ENCODE measurements around the gene HIGD2A. TPM values are rescaled to one million over a fixed set of nuclear protein-coding genes. Genes with fewer than 3 reads are reported as not detected.
A peak's percentile ranks its signal among the peaks of the same experiment; 100 is the strongest.

The HIGD2A gene
- polyA plus RNA-seq, 2 of the 4 experiments (the other 2 are of a cell fraction): 102 to 205 TPM

DNA sequence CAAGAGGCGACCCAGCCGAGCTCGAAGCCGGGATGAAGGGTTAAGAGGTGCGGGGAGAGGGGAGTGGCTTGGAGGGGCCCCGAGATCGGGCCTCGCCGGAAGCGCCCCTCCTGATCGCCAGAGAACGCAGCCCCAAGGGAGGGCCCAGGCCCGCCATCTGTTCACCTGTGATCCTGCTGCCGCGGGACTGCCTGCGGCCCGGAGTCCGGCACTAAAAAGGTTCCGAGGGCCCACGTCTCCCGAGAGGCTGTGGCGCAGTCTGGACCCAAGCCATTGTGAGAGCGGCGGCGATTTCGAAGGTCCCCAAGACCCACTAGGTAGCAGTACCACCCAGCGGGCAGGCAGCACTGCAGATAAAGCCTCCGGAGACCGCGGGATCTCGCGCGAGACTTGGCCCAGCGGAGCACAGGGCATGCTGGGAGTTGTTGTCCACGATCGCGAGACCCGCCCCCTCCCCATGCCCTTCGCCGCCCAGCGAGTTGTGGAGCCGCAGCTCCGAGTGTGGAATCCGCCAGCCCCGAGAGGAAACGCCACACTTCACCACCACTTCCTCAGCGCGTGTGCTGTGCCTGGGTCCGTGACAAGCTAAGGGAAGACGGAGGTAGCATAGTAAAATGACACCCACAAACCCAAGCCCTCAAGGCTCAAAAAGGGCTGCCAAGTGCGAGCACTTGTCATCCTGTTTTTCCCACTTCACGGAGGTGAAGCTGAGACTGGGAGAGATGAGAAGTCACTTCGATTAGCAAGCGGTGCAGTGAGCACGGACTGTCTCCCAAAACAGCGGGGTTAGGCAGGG is 26.9 kb upstream of the HIGD2A start, which contains the start of gene KIAA1191 (continued):
- TF ChIP-seq, protein P1, sequence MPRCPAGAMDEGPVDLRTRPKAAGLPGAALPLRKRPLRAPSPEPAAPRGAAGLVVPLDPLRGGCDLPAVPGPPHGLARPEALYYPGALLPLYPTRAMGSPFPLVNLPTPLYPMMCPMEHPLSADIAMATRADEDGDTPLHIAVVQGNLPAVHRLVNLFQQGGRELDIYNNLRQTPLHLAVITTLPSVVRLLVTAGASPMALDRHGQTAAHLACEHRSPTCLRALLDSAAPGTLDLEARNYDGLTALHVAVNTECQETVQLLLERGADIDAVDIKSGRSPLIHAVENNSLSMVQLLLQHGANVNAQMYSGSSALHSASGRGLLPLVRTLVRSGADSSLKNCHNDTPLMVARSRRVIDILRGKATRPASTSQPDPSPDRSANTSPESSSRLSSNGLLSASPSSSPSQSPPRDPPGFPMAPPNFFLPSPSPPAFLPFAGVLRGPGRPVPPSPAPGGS (IDR thresholded peaks at IDR 0.05): peak; percentile 95
- TF ChIP-seq MAFK (IDR thresholded peaks at IDR 0.05; ENCODE audit: partially characterized antibody) (no peak), SMC3 (IDR thresholded peaks at IDR 0.05) (0 out of 3 replicates have a peak, but pooled peaks have one; percentile 26), TP53 (CRISPR knock-in tag; IDR thresholded peaks at IDR 0.05) (no peak), HOXB5 (CRISPR knock-in tag; IDR thresholded peaks at IDR 0.05) (no peak), CHD2 (IDR thresholded peaks at IDR 0.05; ENCODE audit: low read length, partially characterized antibody) (peak; percentile 93), MAZ (IDR thresholded peaks at IDR 0.05; ENCODE audit: borderline replicate concordance, low read depth, low read length) (no peak), JUN (IDR thresholded peaks at IDR 0.05) (peak; percentile 54 to 88; a peak in 4 of 5 replicates), SREBF2 (IDR thresholded peaks at IDR 0.05) (no peak), RCOR1 (IDR thresholded peaks at IDR 0.05; ENCODE audit: low read depth, low read length) (no peak), CBX2 (IDR thresholded peaks at IDR 0.05; ENCODE audit: borderline replicate concordance, low read depth) (no peak), EP300 (IDR thresholded peaks at IDR 0.05) (no peak), KDM5A (IDR thresholded peaks at IDR 0.05) (peak; percentile 53; the same call in 1 of the 2 replicates), MYC (IDR thresholded peaks at IDR 0.05; ENCODE audit: borderline replicate concordance, low read length) (no peak), HOXA7 (CRISPR knock-in tag; IDR thresholded peaks at IDR 0.05) (no peak), BHLHE40 (IDR thresholded peaks at IDR 0.05; ENCODE audit: low read depth, low read length) (no peak), POLR2A (IDR thresholded peaks at IDR 0.05; ENCODE audit: low read length) (peak; percentile 94), EHMT2 (IDR thresholded peaks at IDR 0.05; ENCODE audit: low read depth) (no peak), POLR2AphosphoS2 (conservative IDR thresholded peaks at IDR 0.05; ENCODE audit: low read length) (no peak), HOXB13 (CRISPR knock-in tag; IDR thresholded peaks at IDR 0.05; ENCODE audit: low read depth) (no peak), RNF2 (IDR thresholded peaks at IDR 0.05; ENCODE audit: borderline replicate concordance, low read depth) (no peak), RFX5 (IDR thresholded peaks at IDR 0.05) (no peak), ZFP36 (IDR thresholded peaks at IDR 0.05; ENCODE audit: borderline replicate concordance, partially characterized antibody) (no peak)
- TF ChIP-seq, protein P2, sequence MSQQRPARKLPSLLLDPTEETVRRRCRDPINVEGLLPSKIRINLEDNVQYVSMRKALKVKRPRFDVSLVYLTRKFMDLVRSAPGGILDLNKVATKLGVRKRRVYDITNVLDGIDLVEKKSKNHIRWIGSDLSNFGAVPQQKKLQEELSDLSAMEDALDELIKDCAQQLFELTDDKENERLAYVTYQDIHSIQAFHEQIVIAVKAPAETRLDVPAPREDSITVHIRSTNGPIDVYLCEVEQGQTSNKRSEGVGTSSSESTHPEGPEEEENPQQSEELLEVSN (IDR thresholded peaks at IDR 0.05; ENCODE audit: borderline replicate concordance, low read depth): no peak
- TF ChIP-seq, protein P3, sequence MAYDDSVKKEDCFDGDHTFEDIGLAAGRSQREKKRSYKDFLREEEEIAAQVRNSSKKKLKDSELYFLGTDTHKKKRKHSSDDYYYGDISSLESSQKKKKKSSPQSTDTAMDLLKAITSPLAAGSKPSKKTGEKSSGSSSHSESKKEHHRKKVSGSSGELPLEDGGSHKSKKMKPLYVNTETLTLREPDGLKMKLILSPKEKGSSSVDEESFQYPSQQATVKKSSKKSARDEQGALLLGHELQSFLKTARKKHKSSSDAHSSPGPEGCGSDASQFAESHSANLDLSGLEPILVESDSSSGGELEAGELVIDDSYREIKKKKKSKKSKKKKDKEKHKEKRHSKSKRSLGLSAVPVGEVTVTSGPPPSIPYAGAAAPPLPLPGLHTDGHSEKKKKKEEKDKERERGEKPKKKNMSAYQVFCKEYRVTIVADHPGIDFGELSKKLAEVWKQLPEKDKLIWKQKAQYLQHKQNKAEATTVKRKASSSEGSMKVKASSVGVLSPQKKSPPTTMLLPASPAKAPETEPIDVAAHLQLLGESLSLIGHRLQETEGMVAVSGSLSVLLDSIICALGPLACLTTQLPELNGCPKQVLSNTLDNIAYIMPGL (CRISPR knock-in tag; IDR thresholded peaks at IDR 0.05; ENCODE audit: borderline replicate concordance): peak; percentile 56; the same call in 1 of the 2 replicates
- TF ChIP-seq, protein P4, sequence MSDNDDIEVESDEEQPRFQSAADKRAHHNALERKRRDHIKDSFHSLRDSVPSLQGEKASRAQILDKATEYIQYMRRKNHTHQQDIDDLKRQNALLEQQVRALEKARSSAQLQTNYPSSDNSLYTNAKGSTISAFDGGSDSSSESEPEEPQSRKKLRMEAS (IDR thresholded peaks at IDR 0.05): peak; percentile 48; the same call in 1 of the 2 replicates

DNA sequence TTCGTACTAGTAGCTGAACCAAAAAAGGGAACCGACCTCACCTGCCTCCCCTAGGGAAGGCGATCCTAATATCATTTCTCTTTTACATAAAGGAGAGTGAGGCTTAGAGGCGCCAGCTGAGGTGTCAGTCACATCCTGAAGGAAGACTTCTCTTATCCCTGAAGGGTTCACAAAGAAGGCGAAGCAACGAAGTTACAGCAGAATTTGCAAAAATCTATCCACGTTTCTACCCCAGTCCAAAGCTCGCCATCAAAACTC is 26.4 kb upstream of the HIGD2A start:
- peaks cover 15% of the 10 kb centered on the region; the same call in 1 of the 3 replicates for H3K4me1 ChIP-seq
- ATAC-seq (peak; percentile 10 to 23), FAIRE-seq (no peak), DNase-seq (ENCODE audit: low read depth in 1 of 2, low spot score in 1 of 2) (no peak)
- peak overlapping the region; percentile 88 to 94 for H3K27ac ChIP-seq
- POLR2A ChIA-PET: interaction anchor here (1.3 to 1.6 kb wide), 2 partner anchors 8 to 175 kb away, joined by 4 to 7 read pairs; partner anchors contain the start of gene RNF44
- H3K4me2 ChIP-seq: peak overlapping the region; percentile 93
- CTCF ChIA-PET: interaction anchor here (0.5 to 2.6 kb wide), 6 partner anchors 9 to 1094 kb away, joined by 3 to 6 read pairs (median 4); no protein-coding TSS in a partner anchor
- no peaks in the 10 kb centered on the region for H3K9me3 ChIP-seq
- peak overlapping the region; percentile 90 for H3K4me3 ChIP-seq
- TF ChIP-seq KDM5A (IDR thresholded peaks at IDR 0.05) (no peak), PHF8 (IDR thresholded peaks at IDR 0.05; ENCODE audit: borderline replicate concordance, low read depth) (no peak), MAZ (IDR thresholded peaks at IDR 0.05; ENCODE audit: borderline replicate concordance, low read depth, low read length) (no peak), CEBPB (IDR thresholded peaks at IDR 0.05) (no peak), ZC3H11A (IDR thresholded peaks at IDR 0.05) (no peak), HOXB13 (CRISPR knock-in tag; IDR thresholded peaks at IDR 0.05; ENCODE audit: low read depth) (no peak), NPAS2 (CRISPR knock-in tag; IDR thresholded peaks at IDR 0.05; ENCODE audit: borderline replicate concordance) (no peak), ZFP36 (IDR thresholded peaks at IDR 0.05; ENCODE audit: borderline replicate concordance, partially characterized antibody) (no peak), SMC3 (IDR thresholded peaks at IDR 0.05) (no peak), TFCP2L1 (CRISPR knock-in tag; IDR thresholded peaks at IDR 0.05) (no peak)
- TF ChIP-seq, protein P5, sequence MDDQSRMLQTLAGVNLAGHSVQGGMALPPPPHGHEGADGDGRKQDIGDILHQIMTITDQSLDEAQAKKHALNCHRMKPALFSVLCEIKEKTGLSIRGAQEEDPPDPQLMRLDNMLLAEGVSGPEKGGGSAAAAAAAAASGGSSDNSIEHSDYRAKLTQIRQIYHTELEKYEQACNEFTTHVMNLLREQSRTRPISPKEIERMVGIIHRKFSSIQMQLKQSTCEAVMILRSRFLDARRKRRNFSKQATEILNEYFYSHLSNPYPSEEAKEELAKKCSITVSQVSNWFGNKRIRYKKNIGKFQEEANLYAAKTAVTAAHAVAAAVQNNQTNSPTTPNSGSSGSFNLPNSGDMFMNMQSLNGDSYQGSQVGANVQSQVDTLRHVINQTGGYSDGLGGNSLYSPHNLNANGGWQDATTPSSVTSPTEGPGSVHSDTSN (IDR thresholded peaks at IDR 0.05): no peak
- TF ChIP-seq, protein P6, sequence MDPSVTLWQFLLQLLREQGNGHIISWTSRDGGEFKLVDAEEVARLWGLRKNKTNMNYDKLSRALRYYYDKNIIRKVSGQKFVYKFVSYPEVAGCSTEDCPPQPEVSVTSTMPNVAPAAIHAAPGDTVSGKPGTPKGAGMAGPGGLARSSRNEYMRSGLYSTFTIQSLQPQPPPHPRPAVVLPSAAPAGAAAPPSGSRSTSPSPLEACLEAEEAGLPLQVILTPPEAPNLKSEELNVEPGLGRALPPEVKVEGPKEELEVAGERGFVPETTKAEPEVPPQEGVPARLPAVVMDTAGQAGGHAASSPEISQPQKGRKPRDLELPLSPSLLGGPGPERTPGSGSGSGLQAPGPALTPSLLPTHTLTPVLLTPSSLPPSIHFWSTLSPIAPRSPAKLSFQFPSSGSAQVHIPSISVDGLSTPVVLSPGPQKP (IDR thresholded peaks at IDR 0.05; ENCODE audit: low read depth, low read length): no peak
- TF ChIP-seq, protein P4 (IDR thresholded peaks at IDR 0.05): no peak
- 73% methylated on average over 8 of the region's 8 CpGs for WGBS (ENCODE audit: missing lambda C conversion rate)
